GM19099 (cell line): ENCODE data around the gene KCNJ6.

ENCODE experiments used
- POLR2A ChIP-seq: IDR thresholded peaks from 3 replicates; pipeline ENCODE4 v1.6.1; 2011; ENCODE audit warnings: low read depth; ENCODE audit not compliant: insufficient read length; ENCODE audit errors: extremely low read depth

The KCNJ6 gene

DNA sequence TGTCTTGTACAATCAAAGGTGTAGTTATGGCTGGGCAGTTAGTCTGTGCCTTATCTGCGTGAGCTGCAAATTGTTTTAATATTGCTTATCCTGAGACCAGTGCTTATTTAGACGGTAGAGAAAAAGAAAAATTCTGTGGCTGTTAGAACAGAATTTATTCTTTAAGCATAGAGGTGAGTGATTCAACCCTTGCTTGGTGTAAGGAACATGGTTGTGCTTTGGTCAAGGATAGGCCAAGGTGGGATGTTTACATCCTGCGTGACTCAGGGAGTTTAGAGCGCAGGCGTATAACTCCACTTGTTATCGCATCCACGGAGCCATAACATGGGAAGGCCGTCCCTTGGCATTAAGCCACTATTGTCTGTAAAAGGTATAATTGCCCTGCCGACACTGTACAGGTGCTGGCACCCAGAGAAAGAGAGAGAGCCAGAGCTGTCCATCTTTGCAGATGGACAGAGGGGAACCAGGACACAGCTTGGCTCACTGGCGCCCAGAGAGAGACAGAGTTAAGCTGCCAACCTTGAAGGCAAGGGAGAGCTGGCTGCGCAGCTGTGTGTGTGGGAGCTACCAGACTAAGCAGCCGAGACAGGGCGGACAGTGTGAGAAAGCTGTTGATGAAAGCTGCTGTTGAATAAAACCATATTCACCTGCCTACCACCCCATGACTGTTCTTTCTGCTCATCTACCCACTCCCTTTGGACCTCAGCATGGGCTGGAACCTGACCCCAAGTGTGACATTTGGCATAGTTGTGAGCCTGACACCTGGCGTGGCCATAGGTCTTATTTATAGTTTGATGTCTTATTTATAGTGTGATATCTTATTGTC lies 349.3 kb downstream of the KCNJ6 start:
- TF ChIP-seq POLR2A, result no peak

DNA sequence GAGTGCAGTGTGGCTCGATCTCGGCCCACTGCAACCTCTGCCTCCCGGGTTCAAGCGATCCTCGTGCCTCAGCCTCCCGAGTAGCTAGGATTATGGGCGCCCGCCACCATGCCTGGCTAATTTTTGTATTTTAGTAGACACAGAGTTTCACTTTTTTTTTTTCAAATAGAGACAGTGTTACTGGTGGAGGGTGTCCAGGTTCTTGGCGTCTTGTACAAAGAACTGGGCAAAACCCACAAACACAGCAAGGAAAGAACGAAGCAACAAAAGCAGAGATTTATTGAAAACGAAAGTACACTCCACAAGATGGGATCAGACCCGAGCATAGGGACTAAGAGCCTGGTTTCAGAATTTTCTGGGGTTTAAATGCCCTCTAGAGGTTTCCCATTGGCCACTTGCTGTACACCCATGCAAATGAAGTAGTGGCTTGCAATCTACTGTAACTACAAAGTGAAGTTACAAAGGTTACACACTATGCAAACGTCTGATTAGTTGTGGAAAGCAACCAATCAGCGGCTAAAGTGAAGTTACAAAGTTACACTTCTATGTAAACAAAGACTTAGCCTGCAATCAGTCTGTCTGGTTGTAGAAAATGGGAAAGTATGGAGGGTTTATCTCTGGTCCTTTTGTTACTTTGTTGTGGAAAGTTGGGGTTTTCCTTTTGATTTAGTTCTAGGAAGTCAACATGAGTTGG lies 350.6 kb downstream of the KCNJ6 start:
- no peak for TF ChIP-seq POLR2A

DNA sequence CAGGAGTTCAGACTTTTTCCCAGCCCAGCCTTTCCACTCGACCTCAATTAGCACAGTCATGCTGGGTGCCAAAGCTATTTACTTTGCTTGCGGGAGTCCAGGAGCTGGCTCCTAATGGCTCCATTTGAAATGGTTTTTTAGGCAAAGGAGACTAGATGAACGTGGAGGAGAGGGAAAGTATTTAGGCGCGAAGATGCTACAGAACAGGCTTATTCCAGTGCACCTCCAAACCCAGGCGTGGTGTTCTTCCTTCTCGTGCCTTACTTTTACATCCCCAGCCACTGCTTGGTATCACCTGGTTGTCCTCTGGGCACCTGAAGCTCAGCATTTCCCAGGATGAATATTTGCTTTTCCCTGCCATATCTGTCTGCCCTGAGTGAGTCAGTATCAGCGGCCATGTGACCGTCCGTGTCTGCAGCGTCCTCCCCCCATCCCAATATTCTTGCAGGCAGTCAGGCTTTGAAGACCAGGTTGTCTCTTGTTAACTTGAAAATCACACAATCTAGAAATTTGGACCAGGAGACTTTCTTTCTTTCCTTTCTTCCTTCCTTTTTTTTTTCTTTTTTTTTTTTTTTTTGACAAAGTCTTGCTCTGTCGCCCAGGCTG lies 351.2 kb downstream of the KCNJ6 start:
- TF ChIP-seq POLR2A, result no peak

DNA sequence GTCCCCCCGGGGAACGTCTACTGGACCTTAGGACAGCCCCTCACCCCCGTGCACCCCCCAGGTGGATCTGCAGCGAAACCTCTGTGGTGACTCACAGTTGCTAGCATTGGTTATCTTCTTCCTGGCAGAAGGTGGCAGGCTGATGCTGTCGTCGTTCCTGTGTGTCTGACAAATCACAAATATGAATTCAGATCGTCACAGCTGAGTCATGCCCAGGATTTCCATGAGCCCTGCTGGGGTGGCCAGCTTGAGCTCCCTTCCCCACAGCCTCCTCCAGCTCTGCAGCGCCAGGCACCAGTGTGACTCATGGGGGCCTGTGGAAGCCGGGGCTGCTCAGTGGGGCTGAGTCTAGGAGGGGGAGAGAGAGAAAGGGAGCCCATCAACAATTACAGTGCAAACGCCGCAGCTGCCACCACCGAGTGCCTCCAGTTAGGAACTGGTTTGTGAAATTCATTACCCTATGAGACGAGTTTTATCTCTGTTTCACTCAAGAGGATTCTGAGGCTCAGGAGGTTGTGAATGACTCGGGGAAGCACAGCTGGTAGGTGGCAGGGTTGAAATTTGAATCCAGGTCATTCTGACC lies 351.8 kb downstream of the KCNJ6 start:
- TF ChIP-seq POLR2A, result no peak

DNA sequence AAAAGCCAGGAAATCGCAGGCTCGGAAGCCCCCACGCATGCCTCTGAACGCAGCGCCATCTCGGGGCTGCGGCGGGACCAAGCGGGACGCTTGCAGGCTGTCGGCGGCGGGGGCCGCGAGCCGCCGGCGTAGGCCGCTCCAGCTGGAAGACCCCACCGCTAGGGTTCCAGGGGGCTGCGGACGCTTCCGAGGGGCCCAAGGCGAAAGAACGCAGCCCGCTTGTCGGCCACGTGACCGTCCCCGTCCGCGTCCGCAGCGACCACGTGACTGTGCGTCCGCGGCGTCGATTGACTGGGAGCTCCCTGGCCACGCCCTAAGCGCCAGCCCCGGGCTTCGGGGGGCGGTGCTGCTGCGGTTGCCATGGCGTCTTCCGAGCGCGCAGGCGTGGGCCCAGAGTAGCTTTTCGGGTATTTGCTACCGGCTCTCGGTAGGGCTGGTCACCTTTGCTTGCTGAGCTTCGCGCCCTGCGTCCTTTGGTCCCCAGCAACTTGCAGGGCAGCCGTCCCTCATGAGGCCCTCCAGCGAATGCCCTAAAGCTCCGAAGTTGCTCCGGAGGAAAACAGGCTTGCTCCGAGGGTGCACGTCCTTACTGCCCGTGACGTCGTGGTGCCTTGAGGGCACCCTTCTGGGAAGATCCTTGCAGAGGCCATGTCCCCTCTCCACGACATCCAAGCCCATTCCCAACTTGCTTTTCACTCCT lies 352.5 kb downstream of the KCNJ6 start:
- TF ChIP-seq POLR2A, result peak; percentile 88

DNA sequence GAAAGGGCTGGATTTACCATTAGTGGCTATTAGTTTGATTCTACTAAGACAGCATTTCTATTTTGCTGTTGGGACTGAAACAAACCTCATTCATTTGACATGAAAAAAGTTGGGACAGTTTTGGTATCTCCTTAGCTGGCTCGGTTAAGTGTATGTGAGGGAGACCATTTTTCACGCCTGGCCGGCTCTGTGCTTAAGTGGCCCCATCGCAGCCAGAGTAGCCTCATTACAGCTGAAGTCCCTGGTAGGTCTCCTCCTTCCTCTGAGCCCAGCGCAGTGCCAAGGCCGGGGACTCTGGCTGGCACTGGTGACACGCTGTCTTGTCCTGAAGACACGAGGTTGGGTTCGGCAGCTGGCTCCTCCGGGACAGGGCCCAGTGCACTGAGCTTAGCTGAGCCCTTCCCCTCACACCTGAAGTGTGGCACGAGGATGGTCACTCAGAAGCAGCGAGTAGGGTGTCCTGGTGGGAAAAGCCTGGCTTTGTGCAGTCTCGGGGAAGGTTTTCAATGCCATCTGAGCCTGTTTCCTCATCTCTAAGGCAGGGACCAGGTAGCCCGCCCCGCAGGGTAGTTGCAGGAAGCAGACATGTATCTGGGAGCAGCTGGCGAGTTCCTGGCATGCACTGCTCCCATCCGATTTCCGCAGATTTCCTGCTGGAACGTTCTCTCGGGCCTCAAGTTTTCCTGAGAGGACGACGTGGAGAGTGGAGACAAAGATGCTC lies 353.2 kb downstream of the KCNJ6 start:
- no peak for TF ChIP-seq POLR2A

DNA sequence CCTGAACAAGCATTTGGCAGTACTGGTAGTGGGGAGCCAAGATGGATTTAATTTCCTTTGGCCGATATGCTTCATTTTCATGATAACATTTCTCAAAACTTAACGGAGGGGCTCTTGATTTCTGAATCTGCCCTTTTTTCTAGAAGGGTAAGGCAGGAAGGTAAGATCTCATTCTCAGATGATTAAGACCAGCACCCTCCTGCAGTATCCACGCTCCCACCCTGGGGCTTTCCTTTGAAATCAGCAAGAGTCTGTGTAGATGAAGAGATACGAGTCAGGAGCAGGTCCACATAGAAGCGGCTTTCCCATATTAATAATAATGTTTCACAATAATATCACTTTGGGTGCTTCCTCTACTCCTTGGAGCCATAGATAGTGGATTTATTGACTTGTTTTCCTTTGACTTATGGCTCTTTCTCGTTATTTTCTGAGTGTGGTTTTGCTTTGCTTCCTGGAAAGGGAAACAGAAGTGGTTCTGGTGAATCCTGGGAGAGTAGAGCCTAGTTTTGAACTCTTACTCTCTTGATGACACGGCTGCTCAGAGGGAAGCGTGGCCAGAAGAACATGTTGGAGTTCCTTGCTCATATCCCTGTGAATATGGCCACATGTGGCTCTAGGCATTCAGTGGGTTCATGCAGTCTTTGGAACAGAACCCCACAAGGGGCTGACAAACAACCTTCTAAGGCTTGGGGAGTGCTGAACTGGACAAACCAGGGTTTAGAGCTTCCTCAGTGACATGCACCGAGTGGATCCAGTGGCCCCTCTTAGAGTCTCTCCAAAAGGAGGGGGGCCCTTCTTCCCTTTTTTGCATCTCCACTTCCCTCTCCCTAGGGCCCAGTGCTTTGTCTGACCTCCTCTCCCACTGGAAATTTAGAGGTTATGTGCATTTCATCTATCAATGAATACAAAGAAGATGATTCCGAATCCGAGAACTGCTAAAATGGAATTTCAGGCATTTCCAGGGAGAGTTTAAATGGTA lies 354.0 kb downstream of the KCNJ6 start:
- no peak for TF ChIP-seq POLR2A

DNA sequence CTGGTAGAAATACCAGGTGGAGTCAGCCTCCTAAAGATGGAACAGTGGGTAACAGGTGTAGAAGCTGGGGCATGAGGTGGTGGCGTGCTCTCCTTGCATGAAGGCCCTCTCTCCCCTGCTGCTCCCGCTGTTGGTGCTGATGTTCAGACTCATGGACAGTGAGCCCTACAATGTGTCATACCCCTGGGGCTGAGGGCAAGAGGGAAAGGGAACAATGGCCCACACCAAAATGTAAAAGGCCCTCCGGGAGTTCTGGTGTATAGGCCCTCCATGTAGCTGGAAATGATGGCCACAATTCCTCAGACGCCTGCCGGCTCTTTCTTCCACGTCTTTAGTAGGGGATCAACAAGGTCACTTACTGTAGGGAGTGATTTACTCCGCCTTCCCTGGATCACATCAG lies 354.8 kb downstream of the KCNJ6 start:
- no peak for TF ChIP-seq POLR2A

DNA sequence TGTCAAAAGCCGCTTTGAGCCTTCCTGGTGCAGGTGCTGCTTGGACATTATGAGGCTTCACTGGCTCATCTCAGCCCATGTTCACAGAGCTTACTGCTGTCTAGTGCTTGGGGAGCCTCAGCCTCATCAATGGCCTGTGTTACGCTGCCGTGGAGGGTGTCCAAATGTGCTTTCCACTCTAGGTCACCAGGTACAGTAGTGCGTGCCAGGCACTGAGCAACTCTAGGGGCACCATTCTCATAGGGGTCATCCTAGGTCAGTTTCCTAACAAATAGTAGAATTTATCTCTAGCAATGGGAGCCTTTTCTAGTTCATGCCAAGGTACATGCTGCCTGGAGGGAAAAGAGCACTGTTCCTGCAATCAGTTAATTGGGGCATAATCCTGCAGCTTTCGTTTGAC lies 355.9 kb downstream of the KCNJ6 start:
- TF ChIP-seq POLR2A, result no peak

DNA sequence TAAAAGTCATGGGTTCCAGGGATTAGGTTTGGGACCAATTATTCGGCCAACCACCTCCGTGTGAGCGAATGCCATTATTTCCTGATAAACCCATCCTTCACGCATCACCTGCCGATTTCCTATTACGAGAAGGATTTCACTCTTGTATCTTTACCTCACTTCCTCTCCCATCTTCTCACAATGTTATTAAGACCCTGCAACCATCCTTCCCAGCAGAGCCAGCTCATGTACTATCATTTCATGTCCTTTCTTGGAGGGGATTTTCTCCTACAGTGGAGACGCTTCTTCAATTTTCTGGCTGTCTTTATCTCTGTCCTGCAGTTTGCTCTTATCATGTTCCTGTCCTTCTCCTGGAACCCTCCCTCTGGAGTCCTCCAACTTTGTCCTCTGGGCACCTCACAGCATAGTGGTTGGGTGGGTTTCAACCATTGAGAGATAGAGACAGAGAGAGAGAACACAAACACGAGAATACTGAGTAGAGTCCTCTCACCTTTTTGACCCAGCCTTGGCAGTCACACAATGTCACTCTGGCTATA lies 357.5 kb downstream of the KCNJ6 start:
- TF ChIP-seq POLR2A, result no peak
